Measurements from ENCODE around the gene LRCH4. TPM values are rescaled to one million over a fixed set of nuclear protein-coding genes. Genes with fewer than 3 reads are reported as not detected.

Gene LRCH4
- total RNA-seq, 4 donors from 2014 or later = 28.0 to 73.6 (median 51.3) TPM

DNA sequence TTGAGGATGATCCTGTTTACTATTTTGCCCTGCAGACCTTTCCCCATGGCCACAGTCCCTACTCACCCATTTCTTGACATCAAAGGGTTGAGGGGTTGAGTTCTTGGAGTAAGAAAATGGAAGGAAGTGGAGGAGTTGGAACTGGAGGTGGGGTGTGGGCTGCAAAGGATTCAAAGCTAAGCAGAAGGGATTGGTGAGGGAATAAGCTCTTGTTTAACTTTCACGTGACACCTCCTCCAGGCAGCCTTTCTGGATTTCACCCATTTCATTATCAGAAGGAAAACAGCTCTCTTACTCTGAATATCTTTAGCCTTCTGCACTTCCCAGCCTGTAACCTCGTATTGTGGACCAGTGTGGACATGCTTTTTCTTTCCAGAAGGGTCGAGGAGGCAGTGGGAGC lies 40.1 kb upstream of the LRCH4 start:
- TF ChIP-seq, protein P1, sequence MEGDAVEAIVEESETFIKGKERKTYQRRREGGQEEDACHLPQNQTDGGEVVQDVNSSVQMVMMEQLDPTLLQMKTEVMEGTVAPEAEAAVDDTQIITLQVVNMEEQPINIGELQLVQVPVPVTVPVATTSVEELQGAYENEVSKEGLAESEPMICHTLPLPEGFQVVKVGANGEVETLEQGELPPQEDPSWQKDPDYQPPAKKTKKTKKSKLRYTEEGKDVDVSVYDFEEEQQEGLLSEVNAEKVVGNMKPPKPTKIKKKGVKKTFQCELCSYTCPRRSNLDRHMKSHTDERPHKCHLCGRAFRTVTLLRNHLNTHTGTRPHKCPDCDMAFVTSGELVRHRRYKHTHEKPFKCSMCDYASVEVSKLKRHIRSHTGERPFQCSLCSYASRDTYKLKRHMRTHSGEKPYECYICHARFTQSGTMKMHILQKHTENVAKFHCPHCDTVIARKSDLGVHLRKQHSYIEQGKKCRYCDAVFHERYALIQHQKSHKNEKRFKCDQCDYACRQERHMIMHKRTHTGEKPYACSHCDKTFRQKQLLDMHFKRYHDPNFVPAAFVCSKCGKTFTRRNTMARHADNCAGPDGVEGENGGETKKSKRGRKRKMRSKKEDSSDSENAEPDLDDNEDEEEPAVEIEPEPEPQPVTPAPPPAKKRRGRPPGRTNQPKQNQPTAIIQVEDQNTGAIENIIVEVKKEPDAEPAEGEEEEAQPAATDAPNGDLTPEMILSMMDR (IDR thresholded peaks at IDR 0.05; ENCODE audit: low read depth) = no peak

DNA sequence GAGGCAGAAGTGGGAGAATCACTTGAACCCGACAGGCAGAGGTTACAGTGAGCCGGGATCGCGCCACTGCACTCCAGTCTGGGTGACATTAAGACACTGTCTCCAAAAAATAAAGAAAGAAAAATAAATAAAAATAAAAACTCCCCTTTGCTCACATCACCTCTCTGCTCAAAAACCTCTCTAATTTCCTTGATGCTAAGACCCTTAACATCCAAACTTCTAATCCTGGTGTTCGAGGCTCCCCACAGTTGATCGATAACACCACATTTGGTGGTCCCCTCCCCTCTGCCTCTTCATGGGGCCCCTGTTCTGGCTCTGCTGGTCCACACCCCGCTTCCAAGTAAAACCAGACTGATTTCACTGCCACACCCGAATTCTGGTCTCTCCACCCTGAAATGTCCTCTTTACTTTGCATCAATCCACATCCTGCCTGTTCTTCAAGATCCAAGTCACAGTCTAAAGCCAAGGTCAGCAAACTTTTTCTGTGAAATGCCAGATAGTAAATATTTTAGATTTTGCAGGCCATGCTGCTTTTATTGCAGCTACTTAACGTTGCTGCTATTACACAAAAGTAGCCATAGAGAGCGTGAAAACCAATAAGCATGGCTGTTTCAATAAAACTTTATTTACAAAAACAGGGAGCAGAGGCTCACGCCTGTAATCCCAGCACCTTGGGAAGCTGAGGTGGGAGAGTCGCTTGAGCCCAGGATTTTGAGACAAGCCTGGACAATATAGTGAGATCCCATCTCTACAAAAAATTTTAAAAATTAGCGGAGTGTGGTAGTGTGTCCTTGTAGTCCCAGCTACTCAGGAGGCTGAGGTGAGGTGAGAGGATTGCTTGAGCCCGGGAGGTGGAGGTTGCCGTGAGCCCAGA lies 38.3 kb upstream of the LRCH4 start:
- TF ChIP-seq, protein P1 (IDR thresholded peaks at IDR 0.05; ENCODE audit: low read depth) = no peak

DNA sequence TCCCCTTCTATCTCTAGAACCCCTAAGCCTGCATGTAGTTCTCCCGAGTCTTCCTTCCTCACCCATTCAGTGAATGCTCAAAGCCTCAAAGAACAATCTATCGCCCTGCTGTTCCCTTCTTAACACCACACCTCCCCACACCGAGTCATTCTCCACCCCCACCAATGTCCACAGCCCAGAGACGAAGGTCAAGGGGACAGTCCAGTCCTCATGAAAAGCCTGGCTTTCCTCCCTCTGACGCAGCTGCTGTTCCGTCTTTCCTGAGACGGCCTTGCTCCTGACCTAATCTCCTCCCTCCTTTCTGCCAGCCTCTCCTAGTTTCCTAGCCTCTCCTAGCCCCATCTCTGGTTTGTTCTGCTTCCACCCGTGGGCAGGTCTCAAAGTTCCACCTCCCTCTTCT lies 35.6 kb upstream of the LRCH4 start:
- TF ChIP-seq, protein P1 (IDR thresholded peaks at IDR 0.05; ENCODE audit: low read depth) = no peak

DNA sequence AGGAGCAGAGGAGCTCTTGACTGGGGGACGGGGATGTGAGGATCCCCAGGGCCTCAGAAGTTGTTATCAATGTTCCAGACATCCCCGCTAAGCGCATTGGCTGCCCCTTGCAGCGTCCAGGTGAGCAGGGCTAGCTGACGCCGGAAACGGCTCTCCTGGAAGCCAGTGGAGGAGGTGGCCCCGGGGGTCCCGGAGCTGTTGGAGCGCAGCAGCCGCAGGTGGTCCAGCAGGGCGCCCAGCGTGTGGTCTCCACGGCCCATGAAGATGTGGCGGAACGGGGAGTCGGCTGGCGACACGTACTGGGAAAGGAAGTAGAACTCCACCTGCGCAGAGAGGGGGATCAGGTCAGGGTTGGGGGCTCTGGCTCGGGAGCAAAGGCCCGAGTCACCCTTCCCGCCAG lies 34.9 kb upstream of the LRCH4 start:
- TF ChIP-seq, protein P1 (IDR thresholded peaks at IDR 0.05; ENCODE audit: low read depth) = no peak

DNA sequence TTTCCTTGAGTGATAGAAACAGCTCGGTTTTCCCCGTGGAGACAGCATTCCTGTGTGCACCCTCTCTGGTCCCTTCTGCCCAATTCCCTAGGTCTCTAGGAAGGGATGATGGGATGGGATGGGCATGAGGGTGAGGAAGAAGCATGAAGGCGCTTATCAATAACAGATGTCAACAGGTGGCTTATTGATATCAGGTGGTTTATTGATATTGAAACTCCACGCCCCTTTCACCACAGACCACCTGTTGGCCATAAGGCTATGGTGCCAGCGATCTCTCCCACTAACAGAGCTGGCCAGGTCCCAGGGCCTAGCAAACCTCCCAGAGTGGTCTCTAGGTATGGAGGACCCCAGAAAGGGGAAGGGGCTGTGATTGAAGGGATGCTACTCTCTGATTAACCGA lies 34.3 kb upstream of the LRCH4 start:
- TF ChIP-seq, protein P1 (IDR thresholded peaks at IDR 0.05; ENCODE audit: low read depth) = no peak

DNA sequence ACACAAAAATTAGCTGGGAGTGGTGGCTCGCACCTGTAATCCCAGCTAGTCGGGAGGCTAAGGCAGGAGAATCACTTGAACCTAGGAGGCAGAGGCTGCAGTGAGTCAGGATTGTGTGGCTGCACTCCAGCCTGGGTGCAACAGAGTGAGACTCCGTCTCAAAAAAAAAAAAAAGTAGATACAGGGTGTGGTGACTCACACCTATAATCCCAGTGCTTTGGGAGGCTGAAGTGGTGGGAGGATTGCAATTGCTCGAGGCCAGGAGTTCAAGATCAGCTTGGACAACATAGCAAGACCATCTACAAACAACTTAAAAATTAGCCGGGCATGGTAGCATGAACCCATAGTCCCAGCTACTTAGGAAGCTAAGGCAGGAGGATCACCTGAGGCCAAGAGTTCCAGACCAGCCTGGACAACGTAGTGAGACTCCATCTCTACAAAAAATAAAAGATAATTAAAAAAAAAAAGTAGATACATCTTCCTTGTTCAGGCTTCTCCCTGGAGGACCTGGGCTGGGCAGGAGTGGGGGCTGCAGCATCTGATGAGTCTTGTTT lies 28.5 kb upstream of the LRCH4 start:
- TF ChIP-seq, protein P1 (IDR thresholded peaks at IDR 0.05; ENCODE audit: low read depth) = no peak

DNA sequence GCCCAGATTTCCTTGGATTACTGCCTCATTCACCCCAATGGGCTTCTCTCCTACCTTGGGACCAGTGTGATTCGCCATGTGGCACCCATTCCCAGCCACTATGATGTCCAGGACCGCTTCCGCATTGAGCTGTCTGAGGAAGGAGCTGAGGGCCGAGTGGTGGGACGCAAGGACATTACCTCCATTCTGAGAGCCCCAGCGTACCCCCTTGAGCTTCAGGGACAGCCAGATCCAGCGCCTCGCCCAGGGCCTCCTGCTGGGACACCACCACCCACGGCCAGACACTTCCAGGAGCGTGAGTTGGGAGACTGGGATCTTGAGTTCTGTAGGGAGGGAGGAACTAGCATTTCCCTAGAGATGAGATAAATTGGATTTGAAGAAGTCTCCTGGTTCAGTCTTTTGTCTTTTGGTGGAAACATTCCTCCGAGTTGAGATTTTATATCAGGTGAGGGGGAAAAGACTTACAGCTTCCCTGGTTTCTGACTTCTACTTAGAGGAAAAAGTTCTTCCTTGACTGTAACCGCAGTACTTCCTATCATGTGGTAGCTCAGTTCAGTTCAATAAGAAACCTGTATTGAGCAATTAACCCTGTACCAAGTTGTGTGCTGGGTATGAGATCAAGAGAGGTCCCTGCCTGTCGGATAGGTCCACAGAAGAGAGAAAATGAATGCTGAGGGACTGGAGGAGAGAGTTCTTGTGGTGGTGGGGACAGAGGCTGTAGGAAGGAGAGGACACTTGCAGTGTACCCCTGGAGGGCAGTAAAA lies 27.7 kb upstream of the LRCH4 start:
- TF ChIP-seq, protein P1 (IDR thresholded peaks at IDR 0.05; ENCODE audit: low read depth) = no peak
